ENCODE results near the gene RHOA.
A peak's percentile ranks its signal among the peaks of the same experiment; 100 is the strongest.
"Not testable (repeated sequence)": the region's sequence is repeated elsewhere in the genome, so short reads cannot be mapped to it uniquely, and the experiment has no call there.

Gene RHOA

DNA sequence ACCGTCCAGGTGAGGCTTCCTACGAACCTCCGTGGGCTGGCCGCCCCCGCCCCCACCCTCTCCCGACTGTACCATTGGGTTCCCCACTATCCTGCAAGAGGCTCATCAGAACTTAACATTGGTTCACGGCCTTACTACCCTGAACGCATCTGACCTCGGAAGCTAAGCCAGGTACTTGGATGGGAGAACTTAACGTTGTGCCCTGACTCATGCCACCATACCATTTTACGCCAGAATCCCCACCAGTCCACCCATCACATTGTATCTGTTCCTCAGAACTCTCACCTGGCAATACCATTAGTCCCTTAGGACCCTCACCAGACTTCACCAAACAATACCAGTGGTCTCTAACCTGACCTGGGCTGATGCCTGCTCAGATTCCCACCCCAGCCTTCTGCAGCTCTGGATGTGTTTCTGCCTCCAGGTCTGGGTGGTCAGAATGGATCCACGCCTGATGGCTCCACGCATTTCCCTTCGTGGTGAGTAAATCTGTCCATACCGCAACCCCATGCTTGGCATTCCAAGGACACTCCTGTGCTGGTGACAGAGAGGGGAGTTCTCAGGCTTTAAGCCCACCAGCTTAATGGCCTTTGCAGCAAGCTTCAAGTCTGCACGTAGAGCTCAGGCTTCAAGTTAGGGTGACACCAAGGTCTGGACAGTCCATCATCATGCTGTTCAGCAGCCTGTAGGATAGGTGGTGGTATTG, 1.0 kb upstream of the RHOA start:
- H3K4me3 ChIP-seq (ENCODE audit: low read depth, low read length): peak overlapping the region; percentile 86
- no peak for TF ChIP-seq CTCF (IDR thresholded peaks at IDR 0.05; ENCODE audit: borderline replicate concordance, insufficient read depth, low read depth, low read length)

- no peak for TF ChIP-seq CTCF (IDR thresholded peaks at IDR 0.05; ENCODE audit: borderline replicate concordance, insufficient read depth, low read depth, low read length)
- peak overlapping the region; percentile 78 for H3K4me3 ChIP-seq (ENCODE audit: low read depth, low read length)
These were observed 225 bp downstream of the RHOA start for GRCh38 chr3:49411535-49411967.

GRCh38 chr3:49410846-49411534, 786 bp downstream of the RHOA start:
- TF ChIP-seq CTCF (IDR thresholded peaks at IDR 0.05; ENCODE audit: borderline replicate concordance, insufficient read depth, low read depth, low read length): no peak
- H3K4me3 ChIP-seq (ENCODE audit: low read depth, low read length): peak overlapping the region; percentile 78

GRCh38 chr3:49410066-49410845, 1.5 kb downstream of the RHOA start:
- TF ChIP-seq CTCF (IDR thresholded peaks at IDR 0.05; ENCODE audit: borderline replicate concordance, insufficient read depth, low read depth, low read length): no peak
- peak overlapping the region; percentile 78 for H3K4me3 ChIP-seq (ENCODE audit: low read depth, low read length)

DNA sequence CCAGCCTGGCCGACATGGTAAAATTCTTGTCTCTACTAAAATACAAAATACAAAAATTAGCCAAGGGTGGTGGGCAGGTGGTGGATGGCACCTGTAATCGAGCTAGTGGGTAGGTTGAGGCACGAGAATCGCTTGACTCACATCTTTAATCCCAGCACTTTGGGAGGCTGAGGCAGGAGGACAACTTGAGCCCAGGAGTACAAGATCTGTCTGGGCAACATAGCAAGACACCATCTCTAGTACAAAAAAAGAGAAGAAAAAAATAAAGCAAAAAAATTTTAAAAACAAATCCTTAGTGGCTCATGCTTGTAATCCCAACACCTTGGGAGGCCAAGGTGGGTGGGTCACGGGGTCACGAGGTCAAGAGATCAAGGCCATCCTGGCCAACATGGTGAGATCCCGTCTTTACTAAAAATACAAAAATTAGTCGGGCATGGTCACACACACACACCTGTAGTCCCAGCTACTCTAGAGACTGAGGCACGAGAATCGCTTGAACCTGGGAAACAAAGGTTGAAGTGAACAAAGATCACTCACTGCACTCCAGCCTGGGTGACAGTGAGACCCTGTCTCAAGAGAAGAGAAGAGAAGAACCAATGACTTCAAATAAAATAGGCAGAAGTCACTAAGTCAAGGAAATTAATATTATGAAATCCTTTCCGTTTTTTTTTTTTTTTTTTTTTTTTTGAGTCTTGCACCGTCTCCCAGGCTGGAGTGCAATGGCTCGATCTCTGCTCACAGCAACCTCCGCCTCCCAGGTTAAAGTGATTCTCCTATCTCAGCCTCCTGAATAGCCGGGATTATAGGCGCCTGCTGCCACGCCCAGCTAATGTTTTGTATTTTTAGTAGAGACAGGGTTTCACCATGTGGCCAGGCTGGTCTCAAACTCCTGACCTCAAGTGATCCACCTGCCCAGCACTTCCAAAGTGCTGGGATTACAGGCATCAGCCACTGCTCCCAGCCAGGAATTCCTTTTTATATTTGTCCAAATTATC, 4.9 kb downstream of the RHOA start:
- no peak overlapping the region for H3K4me3 ChIP-seq (ENCODE audit: low read depth, low read length)
- TF ChIP-seq CTCF (IDR thresholded peaks at IDR 0.05; ENCODE audit: borderline replicate concordance, insufficient read depth, low read depth, low read length): no peak

- not testable (repeated sequence) for H3K4me3 ChIP-seq (ENCODE audit: low read depth, low read length)
These were observed 6.2 kb downstream of the RHOA start for GRCh38 chr3:49405570-49405969.

Data from GM12875 (cell line).